HL-60 (cell line): ENCODE results near the gene SAMD14.

Source experiments
- CTCF ChIP-seq: IDR thresholded peaks from one replicate; pipeline ENCODE4 v1.5.1; 2011; ENCODE audit warnings: low read length, control low read depth, inconsistent platforms; ENCODE audit not compliant: insufficient read depth
- POLR2AphosphoS5 ChIP-seq: IDR thresholded peaks from 2 replicates; pipeline ENCODE4 v1.6.1; 2012; ENCODE audit warnings: low read depth

DNA sequence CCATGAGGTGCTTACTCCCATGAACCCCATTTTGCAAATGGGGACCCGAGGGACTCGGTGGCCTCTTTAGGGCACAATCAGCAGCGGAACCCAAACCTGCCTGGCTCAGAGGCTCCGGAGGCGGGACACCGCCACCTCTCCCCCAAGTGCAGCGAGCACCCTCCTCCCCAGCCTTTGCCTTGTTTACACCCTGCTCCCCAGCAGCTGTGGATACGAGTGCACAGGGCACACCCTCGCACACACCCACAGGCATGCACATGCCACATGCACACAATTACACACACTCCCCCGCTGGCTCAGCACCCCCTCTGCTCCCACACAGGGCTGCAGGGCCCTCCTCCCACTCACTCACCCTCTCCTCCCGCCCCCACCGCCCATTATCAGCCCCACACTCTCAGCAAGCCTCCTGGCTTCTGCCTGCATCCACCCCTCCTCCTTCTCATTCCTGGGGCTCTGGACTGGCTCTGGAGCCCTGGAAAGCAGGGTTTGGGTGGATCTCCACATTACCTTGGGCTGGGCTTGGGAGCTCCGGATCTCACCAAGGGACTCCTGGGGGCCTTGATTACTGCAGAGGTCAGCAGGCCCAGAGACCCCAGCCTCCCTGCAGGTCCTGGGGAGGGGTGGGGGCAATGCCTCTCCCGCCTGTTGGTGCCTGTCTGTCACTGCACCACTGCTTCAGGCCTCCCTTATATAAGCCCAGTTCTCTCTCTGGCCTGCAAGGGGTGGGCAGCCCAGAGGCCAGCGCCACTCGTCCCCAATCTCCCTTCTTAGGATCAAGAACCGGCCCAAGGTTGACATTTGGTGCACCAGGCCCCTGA is 28.4 kb downstream of the SAMD14 start:
- TF ChIP-seq CTCF (no peak), POLR2AphosphoS5 (no peak)
